Measurements from ENCODE around the gene INO80E. TPM values are rescaled to one million over a fixed set of nuclear protein-coding genes. Genes with fewer than 3 reads are reported as not detected.

INO80E gene
- total RNA-seq, 4 donors from 2014 or later = 8.5 to 45.0 (median 24.3) TPM

- TF ChIP-seq CTCF (IDR thresholded peaks at IDR 0.05; ENCODE audit: low read depth) = no peak
These were observed 624 bp upstream of the INO80E start, which contains the start of gene HIRIP3 for GRCh38 chr16:29995324-29995910. Gene HIRIP3 (minus strand): TSS chr16:29995617. CDS start chr16:29995605, 12 bp downstream.

GRCh38 chr16:29996766-29997250 lies 767 bp downstream of the INO80E start:
- TF ChIP-seq CTCF (IDR thresholded peaks at IDR 0.05; ENCODE audit: low read depth) = no peak

GRCh38 chr16:29999605-30000004 lies 3.6 kb downstream of the INO80E start:
- TF ChIP-seq CTCF (IDR thresholded peaks at IDR 0.05; ENCODE audit: low read depth) = no peak

GRCh38 chr16:30000735-30001631 lies 4.9 kb downstream of the INO80E start:
- no peak for TF ChIP-seq CTCF (IDR thresholded peaks at IDR 0.05; ENCODE audit: low read depth)

- no peak for TF ChIP-seq CTCF (IDR thresholded peaks at IDR 0.05; ENCODE audit: low read depth)
These were observed 6.7 kb downstream of the INO80E start for GRCh38 chr16:30002614-30003346.

- no peak for TF ChIP-seq CTCF (IDR thresholded peaks at IDR 0.05; ENCODE audit: low read depth)
These were observed 7.8 kb downstream of the INO80E start for GRCh38 chr16:30003670-30004423.

Data from subcutaneous adipose tissue (tissue), 4 donors.